GM12872 (cell line): ENCODE results near the gene DNAJC11.

Source experiments
- CTCF ChIP-seq: IDR thresholded peaks from 3 replicates; pipeline ENCODE4 v1.5.1; 2011; ENCODE audit warnings: low read depth, mild to moderate bottlenecking, low read length, moderate library complexity; ENCODE audit not compliant: insufficient read depth

The DNAJC11 gene

GRCh38 chr1:6690186-6690585, 11.4 kb downstream of the DNAJC11 start:
- no peak for TF ChIP-seq CTCF

- TF ChIP-seq CTCF: no peak
Observed at GRCh38 chr1:6688757-6689156, 12.9 kb downstream of the DNAJC11 start.

GRCh38 chr1:6688001-6688400, 13.6 kb downstream of the DNAJC11 start:
- TF ChIP-seq CTCF: no peak

- no peak for TF ChIP-seq CTCF
Observed at GRCh38 chr1:6686294-6686693, 15.3 kb downstream of the DNAJC11 start.

- TF ChIP-seq CTCF: no peak
Observed at GRCh38 chr1:6685381-6685780, 16.2 kb downstream of the DNAJC11 start.

- TF ChIP-seq CTCF: no peak
Observed at GRCh38 chr1:6683434-6683833, 18.2 kb downstream of the DNAJC11 start.

- TF ChIP-seq CTCF: no peak
Observed at GRCh38 chr1:6675941-6676340, 25.7 kb downstream of the DNAJC11 start.

- TF ChIP-seq CTCF: no peak
Observed at GRCh38 chr1:6674771-6675170, 26.8 kb downstream of the DNAJC11 start.
